Caco-2 (cell line): ENCODE measurements around the gene VPS13C. TPM values are rescaled to one million over a fixed set of nuclear protein-coding genes. Genes with fewer than 3 reads are reported as not detected.

Experiments
- BruUV-seq: library from RNA; stranded (reverse); fragments of 400-500 nt; replicated peaks from 2 replicates; lab custom pipeline; 2021; lab: Mats Ljungman, UMichigan
- CTCF ChIA-PET: fragments of 300-600 bp; sonication (Branson Sonifier 250); formaldehyde crosslinking; loops from one replicate; lab custom pipeline; 2022; ENCODE audit warnings: antibody characterized with exemption; lab: Charles Lee
- POLR2A ChIA-PET: fragments of 300-600 bp; sonication (Branson Sonifier 250); formaldehyde crosslinking; loops from one replicate; lab custom pipeline; 2022; ENCODE audit warnings: antibody characterized with exemption; lab: Charles Lee
- DNase-seq, 2 experiments: peaks; one replicate each; pipeline versions ENCODE4 v3.0.0 to v3.0.0-alpha.2; 2020 to 2022
- H3K27me3 ChIP-seq: replicated peaks from 2 replicates; pipeline ENCODE4 v1.6.0; 2011; ENCODE audit warnings: low read length; ENCODE audit not compliant: control insufficient read depth, insufficient read depth
- H3K36me3 ChIP-seq: 2 replicates; pipeline ENCODE4 v1.5.1; 2011; ENCODE audit warnings: low read length; ENCODE audit not compliant: control insufficient read depth, insufficient read depth
- H3K4me1 ChIP-seq: fragments of 250-450 bp; sonication (Bioruptor Pico); 2 replicates; pipeline ENCODE4 v1.5.1; 2020; ENCODE audit warnings: mild to moderate bottlenecking
- H3K4me3 ChIP-seq: 2 replicates; pipeline ENCODE4 v1.5.1; 2011; ENCODE audit warnings: low read depth, mild to moderate bottlenecking, control low read depth, low read length
- H3K9me3 ChIP-seq: fragments of 250-450 bp; sonication (Bioruptor Pico); 2 replicates; pipeline ENCODE4 v1.5.1; 2020; ENCODE audit warnings: mild to moderate bottlenecking, moderate library complexity
- H3K27ac Mint-ChIP-seq: one replicate; pipeline ENCODE4 v1.8.0; 2022; ENCODE audit warnings: mixed read lengths; ENCODE audit not compliant: unreplicated experiment
- H3K27me3 Mint-ChIP-seq: one replicate; pipeline ENCODE4 v1.8.0; 2022; ENCODE audit warnings: mixed read lengths; ENCODE audit not compliant: insufficient read depth, unreplicated experiment
- H3K36me3 Mint-ChIP-seq: one replicate; pipeline ENCODE4 v1.8.0; 2022; ENCODE audit warnings: mild to moderate bottlenecking, mixed read lengths; ENCODE audit not compliant: insufficient read depth, unreplicated experiment
- H3K4me1 Mint-ChIP-seq: one replicate; pipeline ENCODE4 v1.8.0; 2022; ENCODE audit warnings: low read depth, mixed read lengths; ENCODE audit not compliant: unreplicated experiment
- H3K4me3 Mint-ChIP-seq: one replicate; pipeline ENCODE4 v1.8.0; 2022; ENCODE audit warnings: mild to moderate bottlenecking, moderate library complexity, mixed read lengths; ENCODE audit not compliant: unreplicated experiment
- H3K9me3 Mint-ChIP-seq: one replicate; pipeline ENCODE4 v1.8.0; 2022; ENCODE audit warnings: mixed read lengths; ENCODE audit not compliant: unreplicated experiment
- intact Hi-C: fragments of 100-400 bp; cut with micrococcal nuclease; formaldehyde crosslinking; loops from one replicate; pipeline ENCODE4 v1.10.0; 2022; ENCODE audit not compliant: unreplicated experiment
- total RNA-seq: library from RNA; stranded (reverse); gene quantifications from 2 replicates; pipeline ENCODE4 v1.2.3, GENCODE V29; 2022
- TF ChIP-seq, protein P1 (sequence below), 2 experiments: fragments of 200-600 bp in 1 of 2; IDR thresholded peaks; 1 replicate in 1 of 2; 2 replicates in 1 of 2; pipeline versions ENCODE4 v1.5.1 to v1.8.0; 2011 to 2022; ENCODE audit warnings: antibody characterized with exemption in 1 of 2, control low read depth in 1 of 2, inconsistent platforms in 1 of 2, low read depth in 1 of 2, low read length in 1 of 2, mild to moderate bottlenecking in 1 of 2, moderate library complexity in 1 of 2; ENCODE audit not compliant: insufficient read depth in 1 of 2, severe bottlenecking in 1 of 2, unreplicated experiment in 1 of 2

Gene VPS13C
- total RNA-seq, 1 experiment from 2014 or later: 42.4 TPM

DNA sequence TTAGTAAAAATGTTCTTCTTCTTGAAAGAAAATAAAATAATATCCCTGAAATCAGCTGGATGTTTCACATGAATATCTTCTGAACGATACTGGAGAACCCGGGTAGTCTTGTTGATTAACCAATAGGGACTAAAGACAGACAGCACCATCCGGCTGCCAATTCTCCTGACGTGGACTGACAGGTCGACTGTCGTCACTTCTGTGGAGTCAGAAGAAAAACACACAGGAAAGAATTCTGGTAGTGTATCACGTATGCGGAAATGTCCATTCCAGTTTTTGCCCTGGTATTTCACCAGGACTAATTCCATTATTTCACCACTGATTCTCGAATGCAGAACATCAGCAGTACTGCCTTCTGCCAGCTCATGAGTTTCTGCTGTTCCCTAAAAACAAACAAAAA lies 144.6 kb downstream of the VPS13C start:
- Histone ChIP-seq H3K27me3 (no peaks in the 10 kb centered on the region), H3K4me3 (no peak overlapping the region), H3K4me1 (no peaks in the 10 kb centered on the region), H3K36me3 (no peaks in the 10 kb centered on the region; the same call in 1 of the 2 replicates), H3K9me3 (no peaks in the 10 kb centered on the region)
- no peak overlapping the region for H3K27ac Mint-ChIP-seq
- intact Hi-C loops: no loop called here
- no peaks in the 10 kb centered on the region for H3K9me3 Mint-ChIP-seq
- TF ChIP-seq, protein P1, sequence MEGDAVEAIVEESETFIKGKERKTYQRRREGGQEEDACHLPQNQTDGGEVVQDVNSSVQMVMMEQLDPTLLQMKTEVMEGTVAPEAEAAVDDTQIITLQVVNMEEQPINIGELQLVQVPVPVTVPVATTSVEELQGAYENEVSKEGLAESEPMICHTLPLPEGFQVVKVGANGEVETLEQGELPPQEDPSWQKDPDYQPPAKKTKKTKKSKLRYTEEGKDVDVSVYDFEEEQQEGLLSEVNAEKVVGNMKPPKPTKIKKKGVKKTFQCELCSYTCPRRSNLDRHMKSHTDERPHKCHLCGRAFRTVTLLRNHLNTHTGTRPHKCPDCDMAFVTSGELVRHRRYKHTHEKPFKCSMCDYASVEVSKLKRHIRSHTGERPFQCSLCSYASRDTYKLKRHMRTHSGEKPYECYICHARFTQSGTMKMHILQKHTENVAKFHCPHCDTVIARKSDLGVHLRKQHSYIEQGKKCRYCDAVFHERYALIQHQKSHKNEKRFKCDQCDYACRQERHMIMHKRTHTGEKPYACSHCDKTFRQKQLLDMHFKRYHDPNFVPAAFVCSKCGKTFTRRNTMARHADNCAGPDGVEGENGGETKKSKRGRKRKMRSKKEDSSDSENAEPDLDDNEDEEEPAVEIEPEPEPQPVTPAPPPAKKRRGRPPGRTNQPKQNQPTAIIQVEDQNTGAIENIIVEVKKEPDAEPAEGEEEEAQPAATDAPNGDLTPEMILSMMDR (IDR thresholded peaks at IDR 0.05; ENCODE audit: insufficient read depth in 1 of 2, low read depth in 1 of 2, low read length in 1 of 2, severe bottlenecking in 1 of 2, unreplicated experiment in 1 of 2): no peak
- no peaks in the 10 kb centered on the region for H3K27me3 Mint-ChIP-seq
- POLR2A ChIA-PET: interaction anchor here (0.5 kb wide), 1 partner anchor 162 kb away, joined by 6 read pairs; no protein-coding TSS in a partner anchor
- no peak overlapping the region for H3K4me3 Mint-ChIP-seq
- no peak for DNase-seq
- CTCF ChIA-PET: no interaction called here
- BruUV-seq: no TSS peak
- no peaks in the 10 kb centered on the region for H3K4me1 Mint-ChIP-seq
- H3K36me3 Mint-ChIP-seq: peaks cover 28% of the 10 kb centered on the region

DNA sequence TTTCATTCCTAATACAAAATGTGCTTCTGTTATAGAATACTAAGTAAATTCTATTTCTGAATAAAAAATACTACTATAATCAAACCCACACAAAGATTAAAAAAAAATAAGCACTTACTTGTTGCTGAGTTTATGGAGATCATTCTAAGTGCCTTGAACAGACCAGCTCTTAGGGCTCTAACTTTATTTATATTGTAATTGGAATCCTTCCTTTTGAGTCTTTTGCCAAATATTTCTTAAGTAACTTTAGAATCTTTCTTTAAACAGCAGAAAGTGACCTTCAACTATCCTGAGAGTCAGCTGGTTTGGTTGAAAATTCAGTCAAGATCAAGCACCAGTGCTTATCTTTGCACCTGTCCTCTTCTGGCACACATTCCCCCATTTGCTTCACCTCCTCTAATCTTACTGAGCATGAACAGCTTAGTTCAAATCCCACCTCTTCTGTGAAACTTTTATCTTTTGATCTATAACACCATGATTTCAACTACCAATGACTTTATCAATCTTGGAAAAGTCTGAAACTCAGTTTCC lies 149.3 kb downstream of the VPS13C start:
- Mint-ChIP-seq H3K4me1 (no peaks in the 10 kb centered on the region), H3K4me3 (no peak overlapping the region), H3K36me3 (peaks cover 20% of the 10 kb centered on the region), H3K27me3 (no peaks in the 10 kb centered on the region), H3K27ac (no peak overlapping the region), H3K9me3 (no peaks in the 10 kb centered on the region)
- Histone ChIP-seq H3K4me1 (no peaks in the 10 kb centered on the region), H3K27me3 (no peaks in the 10 kb centered on the region), H3K4me3 (no peak overlapping the region), H3K36me3 (no peaks in the 10 kb centered on the region; the same call in 1 of the 2 replicates), H3K9me3 (no peaks in the 10 kb centered on the region)
- BruUV-seq: no TSS peak
- intact Hi-C loops: no loop called here
- TF ChIP-seq, protein P1 (IDR thresholded peaks at IDR 0.05; ENCODE audit: insufficient read depth in 1 of 2, low read depth in 1 of 2, low read length in 1 of 2, severe bottlenecking in 1 of 2, unreplicated experiment in 1 of 2): no peak
- POLR2A ChIA-PET: no interaction called here
- DNase-seq: no peak
- CTCF ChIA-PET: no interaction called here

DNA sequence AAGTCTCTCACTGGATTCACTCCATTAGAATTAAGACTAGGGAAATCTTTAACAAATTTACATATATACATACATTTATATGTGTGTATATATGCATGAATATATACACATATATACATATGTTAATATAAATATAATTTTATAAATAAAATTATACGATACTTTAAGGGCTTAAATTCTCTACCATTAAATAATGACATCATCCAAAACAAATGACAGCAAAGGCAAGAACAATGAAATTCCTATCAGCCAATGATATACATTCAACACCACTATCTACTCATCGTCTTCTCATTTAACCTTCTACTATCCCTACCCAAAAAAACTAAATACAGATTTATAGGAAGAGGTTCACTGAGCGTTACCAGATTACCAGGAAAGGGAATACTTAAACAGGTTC lies 152.0 kb downstream of the VPS13C start:
- H3K27me3 Mint-ChIP-seq: no peaks in the 10 kb centered on the region
- no peak overlapping the region for H3K4me3 Mint-ChIP-seq
- no peak for DNase-seq
- TF ChIP-seq, protein P1 (IDR thresholded peaks at IDR 0.05; ENCODE audit: insufficient read depth in 1 of 2, low read depth in 1 of 2, low read length in 1 of 2, severe bottlenecking in 1 of 2, unreplicated experiment in 1 of 2): no peak
- BruUV-seq: no TSS peak
- Histone ChIP-seq H3K27me3 (no peaks in the 10 kb centered on the region), H3K4me1 (no peaks in the 10 kb centered on the region), H3K36me3 (no peaks in the 10 kb centered on the region), H3K9me3 (no peaks in the 10 kb centered on the region), H3K4me3 (no peak overlapping the region)
- POLR2A ChIA-PET: no interaction called here
- H3K9me3 Mint-ChIP-seq: no peaks in the 10 kb centered on the region
- no peak overlapping the region for H3K27ac Mint-ChIP-seq
- CTCF ChIA-PET: no interaction called here
- peaks cover 22% of the 10 kb centered on the region for H3K36me3 Mint-ChIP-seq
- no peaks in the 10 kb centered on the region for H3K4me1 Mint-ChIP-seq
- intact Hi-C loops: no loop called here
